PC-3 (cell line): ENCODE results near the gene RGS3. TPM values are rescaled to one million over a fixed set of nuclear protein-coding genes. Genes with fewer than 3 reads are reported as not detected.
A peak's percentile ranks its signal among the peaks of the same experiment; 100 is the strongest.

Experiments
- ATAC-seq: fragments of 200-7000 bp; cut with Tn5 transposase; 2 replicates; pipeline ENCODE4 v1.9.1; 2020; ENCODE audit warnings: mild to moderate bottlenecking, moderate library complexity
- BruUV-seq: library from RNA; stranded (reverse); fragments of 400-500 nt; replicated peaks from 2 replicates; lab custom pipeline; 2021; lab: Mats Ljungman, UMichigan
- CTCF ChIA-PET: fragments of 300-600 bp; sonication (Branson Sonifier 250); formaldehyde crosslinking; loops from one replicate; lab custom pipeline; 2022; ENCODE audit warnings: antibody characterized with exemption; lab: Charles Lee
- POLR2A ChIA-PET: fragments of 300-600 bp; sonication (Branson Sonifier 250); formaldehyde crosslinking; loops from one replicate; lab custom pipeline; 2022; ENCODE audit warnings: antibody characterized with exemption; ENCODE audit not compliant: unreplicated experiment; lab: Charles Lee
- DNase-seq: peaks from one replicate; pipeline ENCODE4 v3.0.0-alpha.2; 2015
- H2AFZ ChIP-seq: fragments of 300-600 bp; sonication (generic); 2 replicates; pipeline ENCODE4 v1.6.0; 2016; ENCODE audit warnings: antibody characterized with exemption, low read length
- H3F3A ChIP-seq: fragments of 300-600 bp; sonication (generic); one replicate; pipeline ENCODE4 v1.6.0; 2017; ENCODE audit warnings: antibody characterized with exemption, low read length, control low read depth, mild to moderate bottlenecking; ENCODE audit not compliant: unreplicated experiment
- H3K27ac ChIP-seq: fragments of 300-600 bp; sonication (generic); 2 replicates; pipeline ENCODE4 v1.5.1; 2016; ENCODE audit warnings: mild to moderate bottlenecking, low read length
- H3K27me3 ChIP-seq: fragments of 300-600 bp; sonication (generic); 2 replicates; pipeline ENCODE4 v1.6.1; 2016; ENCODE audit warnings: low read length, mixed read lengths
- H3K36me3 ChIP-seq: fragments of 300-600 bp; sonication (generic); 2 replicates; pipeline ENCODE4 v1.6.1; 2016; ENCODE audit warnings: low read depth, mixed run types, low read length, mixed read lengths
- H3K4me1 ChIP-seq: fragments of 300-600 bp; sonication (generic); 2 replicates; pipeline ENCODE4 v1.5.1; 2016; ENCODE audit warnings: low read length; ENCODE audit not compliant: insufficient read depth
- H3K4me2 ChIP-seq: fragments of 300-600 bp; sonication (generic); 2 replicates; pipeline ENCODE4 v1.6.0; 2016; ENCODE audit warnings: low read length
- H3K4me3 ChIP-seq: fragments of 300-600 bp; sonication (generic); 2 replicates; pipeline ENCODE4 v1.5.1; 2016; ENCODE audit warnings: mild to moderate bottlenecking, low read length, mixed read lengths
- H3K79me2 ChIP-seq: fragments of 300-600 bp; sonication (generic); 2 replicates; pipeline ENCODE4 v1.6.1; 2017; ENCODE audit warnings: low read length, mixed read lengths
- H3K9ac ChIP-seq: fragments of 300-600 bp; sonication (generic); 2 replicates; pipeline ENCODE4 v1.6.0; 2016; ENCODE audit warnings: mild to moderate bottlenecking, low read length
- H3K9me2 ChIP-seq: fragments of 300-600 bp; sonication (generic); replicated peaks from 2 replicates; pipeline ENCODE4 v1.6.1; 2016; ENCODE audit warnings: mixed run types, low read length, mixed read lengths
- H3K9me3 ChIP-seq: fragments of 300-600 bp; sonication (generic); 2 replicates; pipeline ENCODE4 v1.6.1; 2016; ENCODE audit warnings: low read length, mixed read lengths
- H4K20me1 ChIP-seq: fragments of 300-600 bp; sonication (generic); 2 replicates; pipeline ENCODE4 v1.6.1; 2016; ENCODE audit warnings: low read length, mixed read lengths
- CTCF ChIP-seq: fragments of 300-600 bp; sonication (generic); conservative IDR thresholded peaks from 2 replicates; pipeline ENCODE4 v1.5.1; 2017; ENCODE audit warnings: antibody characterized with exemption, low read depth, mild to moderate bottlenecking, low read length
- EZH2 ChIP-seq: fragments of 300-600 bp; sonication (generic); IDR thresholded peaks from one replicate; pipeline ENCODE4 v1.6.1; 2017; ENCODE audit warnings: antibody characterized with exemption, mild to moderate bottlenecking, low read length; ENCODE audit not compliant: unreplicated experiment
- EZH2phosphoT487 ChIP-seq: fragments of 300-600 bp; sonication (generic); IDR thresholded peaks from 2 replicates; pipeline ENCODE4 v1.6.1; 2018; ENCODE audit warnings: mild to moderate bottlenecking, antibody characterized with exemption, low read length, borderline replicate concordance
- intact Hi-C: fragments of 100-400 bp; cut with micrococcal nuclease; formaldehyde crosslinking; loops from 2 replicates; pipeline ENCODE4 v1.9.0; 2023
- total RNA-seq: library from RNA; depleted of rRNA; stranded (reverse); fragments of >200 nt; gene quantifications from 2 replicates; pipeline ENCODE4 v1.2.3, GENCODE V29; 2014

The RGS3 gene
- total RNA-seq, 1 experiment from 2014 or later: 26.3 TPM

GRCh38 chr9:113580954-113581311 lies 117.4 kb downstream of the RGS3 start:
- Histone ChIP-seq H3K36me3 (peaks cover 13% of the 10 kb centered on the region), H4K20me1 (no peaks in the 10 kb centered on the region), H3K27ac (peak overlapping the region; percentile 98), H3K9me3 (no peaks in the 10 kb centered on the region), H3K79me2 (peaks cover 25% of the 10 kb centered on the region), H2AFZ (no peak overlapping the region), H3K4me1 (peaks cover 61% of the 10 kb centered on the region), H3K4me3 (peak overlapping the region; percentile 42; the same call in 1 of the 2 replicates), H3K27me3 (no peaks in the 10 kb centered on the region), H3K9ac (peak overlapping the region; percentile 59), H3F3A (peaks cover 6% of the 10 kb centered on the region), H3K9me2 (no peaks in the 10 kb centered on the region), H3K4me2 (peak overlapping the region; percentile 78)
- POLR2A ChIA-PET: no interaction called here
- CTCF ChIA-PET: no interaction called here
- BruUV-seq: TSS peak; percentile 60
- intact Hi-C loops: no loop called here
- no peak for ATAC-seq
- TF ChIP-seq CTCF (no peak), EZH2phosphoT487 (no peak), EZH2 (no peak)
- DNase-seq: no peak

- CTCF ChIA-PET: no interaction called here
- H3K79me2 ChIP-seq: peaks cover 25% of the 10 kb centered on the region
- BruUV-seq: TSS peak; percentile 25
- peaks cover 6% of the 10 kb centered on the region for H3F3A ChIP-seq
- intact Hi-C loops: no loop called here
- H3K4me1 ChIP-seq: peaks cover 60% of the 10 kb centered on the region
- H3K27ac ChIP-seq: peak overlapping the region; percentile 98
- ATAC-seq (no peak), DNase-seq (no peak)
- no peaks in the 10 kb centered on the region for H3K9me3 ChIP-seq
- H2AFZ ChIP-seq: no peak overlapping the region
- H3K4me3 ChIP-seq: peak overlapping the region; percentile 49; the same call in 1 of the 2 replicates
- no peaks in the 10 kb centered on the region for H3K9me2 ChIP-seq
- H3K36me3 ChIP-seq: peaks cover 13% of the 10 kb centered on the region
- no peaks in the 10 kb centered on the region for H3K27me3 ChIP-seq
- POLR2A ChIA-PET: interaction anchor here (0.6 kb wide), 1 partner anchor 181 kb away, joined by 5 read pairs; the partner anchor contains the start of gene ALAD
- no peaks in the 10 kb centered on the region for H4K20me1 ChIP-seq
- peak overlapping the region; percentile 59; the same call in 1 of the 2 replicates for H3K9ac ChIP-seq
- peak overlapping the region; percentile 78 for H3K4me2 ChIP-seq
- TF ChIP-seq CTCF: no peak
- TF ChIP-seq EZH2phosphoT487: no peak
- no peak for TF ChIP-seq EZH2
Measured at GRCh38 chr9:113581865-113582697, 118.6 kb downstream of the RGS3 start.
